NCI-H82 treated with DMSO at 0.1 percent for 48 hours (cell line): Measurements from ENCODE around the gene CHMP6.

Experiments
- DNase-seq: peaks from one replicate; lab custom pipeline; 2025; ENCODE audit not compliant: unreplicated experiment; lab: John Stamatoyannopoulos, UW

The CHMP6 gene

DNA sequence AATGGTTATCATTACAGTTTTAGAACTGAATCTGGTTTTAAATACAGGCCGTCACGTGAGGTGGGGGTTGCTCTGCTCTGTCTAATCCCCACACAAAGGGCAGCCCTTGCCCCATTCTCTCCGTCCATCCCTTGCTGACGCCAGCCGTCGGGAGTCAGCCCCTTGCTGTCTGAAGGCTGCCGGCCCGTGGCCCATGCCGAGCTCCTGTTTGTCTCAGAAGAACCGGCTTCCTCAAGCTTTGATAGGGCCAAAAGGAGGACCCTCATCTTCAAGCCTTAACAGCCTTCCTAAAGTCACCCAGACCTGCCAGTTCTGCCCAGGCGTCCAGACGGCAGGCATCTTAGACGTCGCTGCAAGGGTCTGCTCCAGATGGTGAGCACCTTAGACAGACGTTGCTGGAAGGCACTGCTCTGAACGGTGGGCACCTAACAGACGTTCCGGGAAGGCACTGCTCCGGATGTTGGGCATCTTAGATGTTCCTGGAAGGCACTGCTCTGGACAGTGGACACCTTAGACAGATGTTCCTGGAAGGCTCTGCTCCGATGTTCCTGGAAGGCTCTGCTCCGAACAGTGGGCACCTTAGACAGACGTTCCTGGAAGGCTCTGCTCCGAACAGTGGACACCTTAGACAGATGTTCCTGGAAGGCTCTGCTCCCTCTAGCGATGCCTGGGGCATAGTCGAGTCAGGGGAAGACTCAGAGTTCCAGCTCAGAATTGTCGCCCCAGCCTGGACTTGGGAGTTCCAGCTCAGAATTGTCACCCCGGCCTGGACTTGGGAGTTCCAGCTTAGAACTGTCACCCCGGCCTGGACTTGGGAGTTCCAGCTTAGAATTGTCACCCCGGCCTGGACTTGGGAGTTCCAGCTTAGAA is 35.1 kb upstream of the CHMP6 start:
- DNase-seq, result no peak

DNA sequence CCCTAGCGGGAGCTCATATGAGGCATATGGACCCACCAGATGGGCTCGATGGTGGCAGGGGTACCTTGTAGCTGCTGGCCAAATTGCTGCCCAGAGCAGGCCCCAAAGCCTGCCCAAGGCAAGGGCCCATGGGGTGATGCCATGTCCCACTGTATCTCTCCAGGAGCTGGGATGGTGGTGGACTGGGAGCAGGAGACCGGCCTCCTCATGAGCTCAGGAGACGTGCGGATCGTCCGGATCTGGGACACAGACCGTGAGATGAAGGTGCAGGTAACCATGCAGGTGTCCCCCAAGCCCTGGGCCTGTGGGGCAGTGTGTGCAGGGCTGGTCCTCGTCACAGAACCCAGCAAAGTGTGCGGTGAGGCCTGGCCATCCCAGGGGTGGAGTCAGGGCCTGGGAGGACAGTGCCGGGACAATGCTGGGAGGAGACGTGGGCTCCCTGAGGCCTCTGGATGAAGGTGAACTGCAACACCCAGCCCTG is 34.1 kb upstream of the CHMP6 start:
- no peak for DNase-seq

DNA sequence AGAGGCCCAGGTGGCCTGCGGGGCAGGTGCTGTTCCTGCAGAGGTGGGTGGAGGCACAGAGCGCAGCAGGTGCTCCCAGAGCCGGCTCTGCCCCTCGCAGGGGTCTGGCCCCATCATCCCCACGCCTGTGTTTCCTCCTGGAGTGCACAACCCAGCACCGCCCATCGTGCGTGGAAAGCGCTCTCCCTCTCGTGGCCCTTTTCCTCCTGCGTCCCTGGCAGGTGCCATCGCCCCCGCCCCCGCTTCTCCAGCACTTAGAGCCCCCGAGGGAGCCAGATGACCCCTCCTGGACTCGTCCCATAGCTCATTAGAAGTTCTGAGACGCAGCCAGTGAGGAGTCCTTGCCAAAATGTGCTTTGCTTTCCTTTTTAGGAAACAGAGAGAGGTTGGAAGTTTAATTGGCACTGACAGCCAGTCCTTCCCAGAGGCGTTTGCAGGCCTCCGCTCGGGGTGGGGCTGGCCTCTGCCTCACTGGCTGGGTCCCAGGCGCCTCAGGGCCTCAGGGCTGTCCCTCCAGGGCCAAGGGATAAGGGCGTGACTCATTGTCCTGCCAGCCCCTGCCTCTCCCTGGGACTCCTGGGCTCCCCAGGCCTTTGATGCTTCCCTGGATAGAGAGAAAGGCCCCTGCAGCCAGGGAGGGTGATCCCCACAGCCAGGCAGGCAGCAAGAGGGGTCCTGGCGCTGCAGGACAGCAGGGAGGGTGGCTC is 32.2 kb upstream of the CHMP6 start:
- DNase-seq, result no peak

DNA sequence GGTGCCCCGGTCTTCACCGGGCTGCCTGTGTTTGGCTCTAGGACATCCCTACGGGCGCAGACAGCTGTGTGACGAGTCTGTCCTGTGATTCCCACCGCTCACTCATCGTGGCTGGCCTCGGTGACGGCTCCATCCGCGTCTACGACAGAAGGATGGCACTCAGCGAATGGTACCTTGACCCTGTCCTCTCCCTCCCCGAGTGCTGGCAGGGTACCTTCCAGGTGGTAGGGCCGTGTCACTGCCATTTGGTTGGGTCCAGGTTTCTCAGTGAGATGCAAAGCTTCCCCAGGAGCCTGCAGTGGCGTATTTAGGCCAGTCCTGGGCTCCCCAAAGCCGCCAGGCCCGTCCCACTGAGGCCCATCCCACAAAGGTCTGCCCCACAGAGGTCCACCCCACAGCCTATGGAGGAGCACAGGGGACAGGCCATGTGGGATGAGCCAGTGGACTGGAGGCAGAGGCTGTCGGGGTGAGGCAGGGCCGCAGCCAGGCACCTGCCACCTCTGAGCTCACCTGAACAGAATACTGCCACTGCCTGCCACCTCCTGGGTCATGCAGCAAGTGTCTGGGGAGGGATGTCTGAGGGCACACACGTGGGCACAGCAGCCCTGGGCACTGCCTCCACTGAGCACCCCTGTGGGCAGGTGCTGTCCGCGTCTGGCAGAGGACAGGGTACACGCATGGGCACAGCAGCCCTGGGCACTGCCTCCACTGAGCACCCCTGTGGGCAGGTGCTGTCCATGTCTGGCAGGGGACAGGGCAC is 31.4 kb upstream of the CHMP6 start:
- no peak for DNase-seq

DNA sequence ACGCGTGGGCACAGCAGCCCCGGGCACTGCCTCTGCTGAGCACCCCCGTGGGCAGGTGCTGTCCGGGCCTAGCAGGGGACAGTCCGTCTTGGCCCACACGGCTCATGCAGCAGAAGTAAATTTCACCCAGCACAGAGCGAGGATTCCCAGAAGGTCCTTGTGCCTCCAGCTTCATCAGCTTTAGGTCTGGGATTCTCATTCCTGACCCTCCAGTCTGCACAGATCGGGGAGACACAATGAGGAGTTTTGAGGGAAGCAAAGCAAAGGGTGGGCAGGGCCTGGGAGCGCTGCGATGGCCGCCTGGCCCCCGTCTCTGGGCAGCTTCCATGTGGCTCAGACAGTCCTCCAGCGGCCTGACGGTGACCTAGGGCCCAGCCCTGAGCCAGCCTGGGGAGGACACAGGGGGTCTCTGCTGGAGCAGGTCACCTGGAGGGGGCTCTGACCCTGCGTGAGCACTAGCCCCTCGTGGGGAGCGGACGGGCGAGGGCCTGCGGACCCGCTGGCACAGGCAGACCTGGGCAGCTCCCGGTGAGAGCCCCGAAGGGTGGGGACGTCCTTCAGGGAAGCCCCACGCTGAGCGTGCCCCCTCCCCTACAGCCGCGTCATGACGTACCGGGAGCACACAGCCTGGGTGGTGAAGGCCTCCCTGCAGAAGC is 30.7 kb upstream of the CHMP6 start:
- DNase-seq, result no peak

DNA sequence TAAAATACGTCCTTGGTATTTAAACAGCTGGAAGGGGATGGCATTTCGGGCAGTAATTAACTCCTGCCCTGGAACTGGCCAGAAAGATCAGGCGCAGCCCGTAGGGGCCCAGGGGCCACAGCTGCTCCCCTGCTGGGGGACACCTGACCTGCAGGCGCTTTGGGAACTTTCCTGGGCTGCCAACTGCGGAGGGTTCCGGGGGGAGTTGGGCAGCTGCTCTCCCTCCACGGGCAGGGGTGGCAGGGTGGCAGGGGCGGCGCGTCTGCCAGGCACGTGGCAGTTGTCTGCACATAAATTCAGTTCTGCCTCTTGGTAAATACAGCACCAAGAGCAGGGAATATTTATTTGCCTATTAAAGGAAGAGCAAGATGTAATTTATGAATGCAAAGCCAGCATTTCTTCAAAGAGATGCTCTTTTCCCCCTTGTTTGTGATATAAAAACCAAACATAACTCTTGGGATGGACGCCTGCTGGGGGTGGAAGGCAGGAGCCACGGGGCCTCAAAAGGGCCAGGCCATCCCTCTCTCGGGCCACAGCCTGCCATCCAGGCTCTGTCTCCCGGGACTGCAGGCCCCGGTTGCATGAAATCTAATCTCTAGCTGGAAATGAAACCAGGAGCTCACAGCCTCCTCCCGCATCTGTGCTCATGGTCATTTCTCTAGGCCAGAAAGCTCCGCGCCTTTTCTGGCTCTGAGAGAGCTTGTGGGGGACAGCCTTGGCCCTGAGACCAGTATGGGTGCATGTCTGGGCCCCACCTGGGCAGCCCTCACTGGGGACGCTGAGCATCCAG is 29.9 kb upstream of the CHMP6 start:
- DNase-seq, result no peak

DNA sequence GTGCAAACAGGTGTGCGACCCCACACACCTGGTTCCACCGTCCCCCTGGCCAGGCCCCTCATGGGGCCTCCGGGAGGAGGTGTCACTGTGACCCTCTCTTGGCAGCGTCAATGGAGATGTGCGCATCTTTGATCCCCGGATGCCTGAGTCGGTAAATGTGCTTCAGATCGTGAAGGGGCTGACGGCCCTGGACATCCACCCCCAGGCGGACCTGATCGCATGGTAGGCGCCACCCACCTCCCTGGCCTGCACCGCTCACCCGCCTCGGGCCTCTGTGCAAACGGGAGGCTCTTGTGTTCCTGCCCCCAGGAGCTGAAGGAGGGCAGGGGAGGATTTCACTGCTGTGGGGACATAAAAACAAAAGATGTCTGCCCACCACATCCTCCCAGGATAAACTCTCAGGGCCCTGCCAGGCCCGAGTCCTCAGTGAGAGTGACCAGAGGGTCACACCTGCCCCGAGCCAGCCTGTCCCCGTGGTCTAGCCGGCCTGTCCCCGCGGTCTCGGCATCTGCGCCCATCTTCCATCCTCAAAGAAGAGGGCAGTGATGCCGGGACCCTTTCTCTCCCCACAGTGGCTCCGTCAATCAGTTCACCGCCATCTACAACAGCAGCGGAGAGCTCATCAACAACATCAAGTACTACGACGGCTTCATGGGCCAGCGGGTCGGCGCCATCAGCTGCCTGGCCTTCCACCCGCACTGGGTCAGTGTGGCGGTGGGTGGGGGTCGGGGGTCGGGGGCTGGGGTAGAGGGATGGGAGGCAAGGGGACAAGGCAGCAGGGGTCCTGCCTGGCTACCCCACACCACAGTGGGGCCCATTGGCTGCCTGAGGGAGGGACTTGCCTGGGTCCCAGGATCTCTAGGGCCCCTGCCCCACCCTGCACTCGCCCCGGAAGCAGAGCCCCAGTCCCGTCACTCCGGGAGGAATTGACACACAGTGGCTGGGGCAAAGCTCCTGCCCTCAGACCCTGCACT is 29.0 kb upstream of the CHMP6 start:
- no peak for DNase-seq

DNA sequence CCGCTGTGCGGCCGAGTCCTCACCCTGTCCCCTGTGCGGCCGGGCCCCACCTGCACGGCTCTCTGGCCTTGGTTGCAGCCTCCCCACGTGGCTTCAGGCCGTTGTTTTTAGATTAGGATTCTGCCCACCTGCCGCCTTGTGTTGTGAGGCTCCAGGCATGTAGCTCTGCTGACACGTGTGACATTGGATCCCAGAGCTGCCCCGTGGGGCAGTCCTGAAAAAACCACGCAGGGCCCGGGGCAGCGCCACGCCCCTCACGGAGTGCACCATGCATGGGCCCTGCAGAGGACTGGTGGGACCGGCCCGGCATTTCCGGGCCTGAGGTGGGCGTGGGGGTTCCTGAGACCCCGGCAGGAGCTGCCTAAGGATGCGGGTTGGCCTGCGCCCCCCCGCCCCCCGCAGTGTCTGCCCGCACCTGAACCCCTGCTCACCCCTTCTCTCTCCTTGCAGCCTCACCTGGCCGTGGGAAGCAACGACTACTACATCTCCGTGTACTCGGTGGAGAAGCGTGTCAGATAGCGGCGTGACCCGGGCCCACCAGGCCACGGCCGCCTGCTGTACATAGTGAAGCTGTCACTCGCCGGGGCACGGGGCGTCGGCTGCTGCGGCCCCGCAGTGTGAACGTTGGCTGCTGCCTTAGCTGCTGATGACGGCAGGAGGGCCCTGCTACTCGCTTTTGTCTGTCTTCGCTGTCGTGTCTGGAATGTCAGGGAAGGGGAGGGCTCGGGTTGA is 27.7 kb upstream of the CHMP6 start:
- DNase-seq, result no peak

DNA sequence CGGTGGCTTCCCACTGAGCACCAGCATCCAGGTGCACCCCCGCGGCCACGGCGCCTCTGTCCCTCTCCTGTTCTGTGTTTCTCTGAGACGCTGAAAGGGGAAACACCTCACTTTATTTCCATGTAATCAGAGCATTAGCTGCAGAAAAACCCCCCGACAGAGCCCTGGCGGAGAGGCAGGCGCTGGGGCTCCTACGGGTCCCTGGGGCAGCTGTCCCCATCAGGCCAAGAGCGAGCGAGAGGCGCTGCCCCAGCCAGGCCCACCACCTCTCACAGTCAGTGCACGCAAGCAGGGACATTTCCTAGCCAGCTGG is 27.1 kb upstream of the CHMP6 start:
- DNase-seq, result no peak

DNA sequence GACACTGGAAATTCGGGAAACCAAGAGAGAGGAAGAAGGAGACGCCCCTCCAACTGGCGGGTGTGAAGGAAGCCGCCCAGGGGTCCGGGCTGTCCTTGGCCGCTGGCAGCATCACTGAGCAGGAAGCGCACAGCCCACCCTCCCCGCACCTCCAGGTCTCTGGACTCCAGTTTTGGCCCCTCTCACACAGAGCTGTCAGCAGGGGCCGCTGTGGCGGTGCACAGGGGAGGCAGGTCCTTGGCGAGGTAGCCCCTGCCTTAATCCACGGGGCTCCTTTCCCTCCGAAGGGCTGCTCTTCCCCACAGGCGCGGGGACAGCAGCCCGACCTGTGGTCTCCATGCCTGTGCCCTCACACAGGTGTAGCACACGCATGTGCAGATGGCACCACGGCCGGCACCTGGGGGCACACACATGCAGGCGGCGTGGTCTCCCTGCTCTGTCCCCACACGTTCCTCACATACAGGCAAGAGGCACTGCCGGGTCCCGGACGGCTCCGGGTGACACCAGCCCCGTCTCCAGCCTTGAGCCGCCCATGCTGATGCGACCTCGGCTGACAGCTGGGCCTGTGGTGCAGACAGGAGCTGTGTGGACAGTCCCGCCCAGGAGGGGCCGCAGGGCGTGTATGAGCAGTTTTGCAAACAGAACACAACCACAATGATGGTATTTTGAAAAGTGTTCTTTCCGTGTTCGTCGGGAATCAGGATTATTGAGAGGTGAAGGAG is 26.6 kb upstream of the CHMP6 start:
- no peak for DNase-seq

DNA sequence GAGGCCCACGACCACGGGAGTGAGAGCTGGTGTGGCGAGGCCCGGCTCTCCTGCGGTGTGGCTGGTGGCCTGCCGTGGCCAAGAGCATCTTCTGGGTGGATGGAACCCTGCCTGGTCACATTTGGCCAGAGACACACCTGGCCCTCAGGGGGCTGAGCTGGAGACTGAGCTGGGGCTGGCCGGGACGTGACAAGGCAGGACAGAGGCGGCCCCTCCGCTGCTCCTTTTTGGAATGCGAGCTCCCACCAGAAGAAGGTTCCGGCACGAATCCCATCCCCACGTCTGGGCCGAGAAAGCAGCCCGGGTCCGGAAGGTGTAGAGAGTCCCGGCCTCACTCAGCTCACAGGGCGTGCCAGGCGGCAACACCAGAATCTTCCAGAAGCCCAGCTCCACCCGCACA is 26.0 kb upstream of the CHMP6 start:
- no peak for DNase-seq

DNA sequence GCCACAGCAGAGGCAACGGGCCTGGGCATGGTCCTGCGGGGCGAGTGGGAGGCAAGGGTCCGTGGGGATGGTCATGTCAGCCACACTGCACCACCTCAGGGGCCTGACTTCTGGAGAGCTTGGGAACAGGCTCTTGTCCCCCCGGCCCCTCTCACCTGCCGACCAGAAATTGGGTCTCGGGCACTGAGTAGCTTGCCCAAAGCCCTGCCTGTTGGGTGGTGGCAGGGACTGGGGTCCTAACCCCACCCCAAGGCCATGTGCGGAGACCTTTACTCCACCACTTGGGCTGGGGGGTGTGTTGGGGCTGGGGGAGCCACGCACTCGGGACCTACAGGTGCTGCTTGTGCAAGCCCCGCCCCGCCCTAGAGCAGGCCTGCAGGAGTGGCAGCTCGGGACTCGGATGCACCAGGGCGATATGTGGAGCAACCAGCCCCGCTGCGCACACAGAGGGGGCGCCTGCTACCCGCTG is 24.2 kb upstream of the CHMP6 start:
- no peak for DNase-seq

DNA sequence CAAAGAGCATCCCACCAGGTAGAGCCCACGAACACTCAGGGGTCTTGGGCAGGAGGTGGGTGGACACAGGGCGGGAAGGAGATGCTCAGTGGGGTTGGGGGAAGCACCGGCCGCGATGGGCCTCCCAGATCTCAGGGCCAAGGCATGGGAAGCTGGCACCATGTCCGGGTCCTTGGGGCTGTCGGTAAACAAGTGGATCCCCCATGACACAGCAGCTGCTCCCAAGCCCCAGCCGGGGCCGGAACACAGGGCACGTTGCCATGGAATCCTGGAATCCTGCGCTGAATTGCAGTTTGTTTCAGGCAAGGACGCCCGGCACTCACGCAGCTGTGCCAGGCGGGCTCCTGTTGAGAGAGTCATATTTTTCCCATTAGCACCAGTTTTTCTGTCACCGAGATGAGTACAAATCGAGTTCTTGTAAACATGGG is 23.0 kb upstream of the CHMP6 start:
- no peak for DNase-seq

DNA sequence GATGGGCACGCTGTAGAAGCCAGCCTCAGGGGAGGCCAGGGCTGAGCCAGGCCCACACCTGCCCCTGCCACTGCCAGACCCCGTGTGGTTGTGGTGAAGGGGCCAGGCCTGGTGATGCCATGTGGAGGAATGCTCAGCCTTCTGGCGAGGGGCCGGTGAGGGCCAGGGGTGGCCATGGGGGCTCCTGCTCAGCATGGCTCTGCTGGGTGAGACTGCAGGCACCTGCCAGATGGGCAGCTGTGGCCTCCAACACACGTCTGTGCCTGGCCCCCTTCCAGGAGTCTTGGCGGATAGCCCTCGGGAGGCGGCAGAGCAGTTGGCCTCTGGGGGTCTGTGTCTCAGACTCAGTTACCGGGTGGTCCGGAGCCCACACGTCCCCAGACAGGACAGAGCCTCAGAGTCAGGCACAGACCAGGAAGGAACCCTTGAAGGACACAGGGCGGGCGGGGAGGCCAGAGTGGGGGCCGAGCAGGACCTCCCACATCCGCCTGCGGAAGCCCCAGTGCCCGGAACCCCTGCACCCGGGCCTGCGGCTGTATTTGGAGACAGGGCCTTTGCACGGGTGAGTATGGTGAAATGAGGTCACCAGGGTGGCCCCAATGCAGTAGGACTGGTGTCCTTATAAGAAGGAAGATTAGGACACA is 22.5 kb upstream of the CHMP6 start:
- no peak for DNase-seq

DNA sequence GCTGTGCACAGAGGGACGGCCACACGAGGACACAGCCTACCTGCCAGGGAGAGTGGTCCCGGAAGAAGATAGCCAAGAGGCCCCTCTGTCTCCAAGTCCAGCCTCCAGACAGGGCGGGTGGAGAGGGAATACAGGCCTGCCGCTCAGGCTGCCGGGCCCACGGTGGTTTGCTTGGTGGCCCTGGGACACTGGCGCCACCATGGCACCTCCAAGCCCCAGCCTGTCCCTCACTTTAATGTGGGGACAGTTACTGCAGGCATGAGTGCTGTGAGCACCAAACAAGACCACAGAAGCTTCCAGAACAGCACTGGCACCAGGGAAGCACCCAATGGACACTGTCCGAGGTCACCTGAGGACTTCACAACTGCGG is 22.0 kb upstream of the CHMP6 start:
- DNase-seq, result no peak

DNA sequence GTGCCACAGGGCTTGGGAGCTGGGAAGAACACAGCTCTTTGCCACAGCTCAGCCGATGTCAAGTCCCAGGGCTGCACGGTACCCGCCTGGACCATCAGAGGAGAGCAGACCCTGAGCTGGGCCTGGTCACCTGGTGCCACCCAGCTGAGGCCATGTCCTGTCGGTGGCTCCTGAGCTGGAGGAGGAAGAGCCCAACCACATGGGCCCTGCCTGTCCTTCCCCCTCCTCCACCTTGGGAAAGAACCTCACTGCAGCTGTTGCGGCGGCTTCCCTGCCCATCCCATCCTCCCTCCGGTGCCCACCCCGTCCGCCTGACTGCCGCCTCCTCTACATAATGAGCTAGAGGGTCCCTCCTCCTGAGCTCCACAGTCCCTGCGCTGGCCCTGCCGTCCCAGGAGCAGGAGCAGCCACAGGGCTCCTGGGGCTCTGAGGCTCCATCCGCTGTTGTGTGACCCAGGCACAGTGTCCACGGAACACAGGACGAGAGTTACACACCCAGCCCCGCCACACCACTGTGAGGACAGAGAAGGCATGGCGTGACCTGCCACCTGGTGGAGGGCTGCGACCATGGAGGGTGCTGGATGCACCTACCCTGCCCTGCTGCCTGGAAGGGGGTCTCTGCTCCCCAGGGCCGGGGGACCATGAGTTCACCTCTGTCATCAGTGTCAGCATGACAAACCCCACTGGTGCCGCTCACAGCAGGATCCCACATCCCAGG is 21.4 kb upstream of the CHMP6 start:
- peak; percentile 13 for DNase-seq
